ENCODE data around the gene ONECUT2.

- TF ChIP-seq CTCF (IDR thresholded peaks at IDR 0.05) (no peak), EZH2 (IDR thresholded peaks at IDR 0.05; ENCODE audit: borderline replicate concordance, insufficient read depth, low read depth, low read length, poor library complexity, severe bottlenecking) (no peak)
Observed at GRCh38 chr18:57435846-57436190, 644 bp downstream of the ONECUT2 start.

Data from B cell (primary cell).